Prostate gland (tissue), 2 donors: Measurements from ENCODE around the gene INCA1.

ENCODE experiments used
- CTCF ChIP-seq, 4 experiments: fragments of 200-600 bp in 2 of 4; fragments of 450-650 bp in 2 of 4; sonication (generic) in 2 of 4; IDR thresholded peaks; 1 replicate in 3 of 4; 2 replicates in 1 of 4; pipeline ENCODE4 v1.5.1; 2016 to 2019; ENCODE audit warnings: antibody characterized with exemption in 4 of 4, mild to moderate bottlenecking in 2 of 4, moderate library complexity in 2 of 4
- POLR2A ChIP-seq: fragments of 450-650 bp; IDR thresholded peaks from one replicate; pipeline ENCODE4 v1.6.1; 2016; ENCODE audit warnings: antibody characterized with exemption, mild to moderate bottlenecking
- POLR2AphosphoS5 ChIP-seq: sonication (generic); formaldehyde crosslinking; IDR thresholded peaks from one replicate; pipeline ENCODE4 v1.6.1; 2017; ENCODE audit warnings: antibody characterized with exemption

GRCh38 chr17:4999430-5000093, 2.2 kb upstream of the INCA1 start:
- TF ChIP-seq CTCF (IDR thresholded peaks at IDR 0.05) (no peak), POLR2AphosphoS5 (no peak), POLR2A (no peak)
